HepG2 (cell line): ENCODE results near the gene EMC8. TPM values are rescaled to one million over a fixed set of nuclear protein-coding genes. Genes with fewer than 3 reads are reported as not detected.
A peak's percentile ranks its signal among the peaks of the same experiment; 100 is the strongest.

Experiments
- ATF1 ChIP-seq: IDR thresholded peaks from 2 replicates; pipeline ENCODE4 v1.6.1; 2016; ENCODE audit warnings: mild to moderate bottlenecking, control low read depth
- CREB1 ChIP-seq, 2 experiments: fragments of 450-650 bp in 1 of 2; IDR thresholded peaks; 2 replicates each; pipeline ENCODE4 v1.6.1; 2016 to 2017; ENCODE audit warnings: control low read depth in 1 of 2, mild to moderate bottlenecking in 1 of 2, missing compliant biosample characterization in 1 of 2, missing genetic modification characterization in 1 of 2
- GATAD1 ChIP-seq: IDR thresholded peaks from 2 replicates; pipeline ENCODE4 v1.6.1; 2016; ENCODE audit warnings: missing genetic modification reagents, missing compliant biosample characterization
- HDAC1 ChIP-seq: sonication (generic); formaldehyde crosslinking; IDR thresholded peaks from 2 replicates; pipeline ENCODE4 v1.5.1; 2020; ENCODE audit warnings: mild to moderate bottlenecking, missing genetic modification reagents
- IRX3 ChIP-seq: sonication (generic); formaldehyde crosslinking; IDR thresholded peaks from 2 replicates; pipeline ENCODE4 v1.8.1; 2023; ENCODE audit warnings: mild to moderate bottlenecking, low read depth, missing genetic modification reagents, borderline replicate concordance
- KDM5A ChIP-seq: fragments of 200-600 bp; sonication (generic); IDR thresholded peaks from 2 replicates; pipeline ENCODE4 v1.7.0; 2018; ENCODE audit warnings: antibody characterized with exemption, mild to moderate bottlenecking, low read length, borderline replicate concordance
- MED8 ChIP-seq: sonication (generic); formaldehyde crosslinking; IDR thresholded peaks from 2 replicates; pipeline ENCODE4 v1.8.1; 2023; ENCODE audit warnings: mild to moderate bottlenecking, missing genetic modification reagents; ENCODE audit not compliant: insufficient replicate concordance
- SIX1 ChIP-seq: sonication (generic); formaldehyde crosslinking; IDR thresholded peaks from 2 replicates; pipeline ENCODE4 v1.4.0; 2020; ENCODE audit warnings: missing genetic modification reagents, borderline replicate concordance
- SRY ChIP-seq: sonication (generic); formaldehyde crosslinking; IDR thresholded peaks from 2 replicates; pipeline ENCODE4 v1.8.0; 2022; ENCODE audit warnings: mild to moderate bottlenecking, missing genetic modification reagents
- THAP11 ChIP-seq: IDR thresholded peaks from 2 replicates; pipeline ENCODE4 v1.6.1; 2016; ENCODE audit warnings: missing biosample characterization, missing genetic modification reagents
- ZBTB8A ChIP-seq: sonication (generic); formaldehyde crosslinking; IDR thresholded peaks from 2 replicates; pipeline ENCODE4 v1.4.0; 2020; ENCODE audit warnings: mild to moderate bottlenecking, low read depth, missing genetic modification reagents, borderline replicate concordance
- ZNF570 ChIP-seq: sonication (generic); formaldehyde crosslinking; IDR thresholded peaks from 2 replicates; pipeline ENCODE4 v1.4.0; 2020; ENCODE audit warnings: mild to moderate bottlenecking, missing genetic modification reagents, borderline replicate concordance
- ZNF747 ChIP-seq: sonication (generic); formaldehyde crosslinking; IDR thresholded peaks from 2 replicates; pipeline ENCODE4 v1.8.1; 2023; ENCODE audit warnings: missing genetic modification reagents, mild to moderate bottlenecking, borderline replicate concordance
- ZSCAN29 ChIP-seq: sonication (generic); formaldehyde crosslinking; conservative IDR thresholded peaks from 2 replicates; pipeline ENCODE4 v1.4.0; 2020; ENCODE audit warnings: mild to moderate bottlenecking, missing genetic modification reagents
- polyA plus RNA-seq, 8 experiments: library from polyadenylated mRNA; depleted of rRNA in 3 of 8; stranded (reverse) in 7 of 8; unstranded in 1 of 8; fragments of >200 nt; fragmentation: Illumina TruSeq in 4 of 8; extraction: Trizol in 4 of 8; gene quantifications; 2 replicates each; pipeline versions ENCODE4 v1.2.1 to v1.2.3, GENCODE V29; 2011 to 2016; ENCODE audit warnings: low read depth in 4 of 8, missing spikeins in 1 of 8, mixed read lengths in 1 of 8; ENCODE audit not compliant: insufficient read depth in 1 of 8
- total RNA-seq, 5 experiments: library from RNA; depleted of rRNA; stranded (reverse); fragments of >200 nt; fragmentation: Illumina TruSeq; extraction: Trizol; gene quantifications; 2 replicates each; pipeline ENCODE4 v1.2.3, GENCODE V29; 2016; ENCODE audit warnings: low read depth in 1 of 5
- TF ChIP-seq, protein P1 (sequence below): IDR thresholded peaks from 2 replicates; pipeline ENCODE4 v1.6.1; 2016; ENCODE audit warnings: missing compliant biosample characterization, missing genetic modification reagents, borderline replicate concordance
- TF ChIP-seq, protein P2 (sequence below): sonication (generic); formaldehyde crosslinking; IDR thresholded peaks from 2 replicates; pipeline ENCODE4 v1.4.0; 2020; ENCODE audit warnings: missing genetic modification reagents
- TF ChIP-seq, protein P3 (sequence below): IDR thresholded peaks from 2 replicates; pipeline ENCODE4 v1.6.1; 2018; ENCODE audit warnings: missing genetic modification reagents
- TF ChIP-seq, protein P4 (sequence below): sonication (generic); formaldehyde crosslinking; IDR thresholded peaks from 2 replicates; pipeline ENCODE4 v1.8.0; 2022; ENCODE audit warnings: mild to moderate bottlenecking, missing genetic modification reagents, moderate library complexity
- TF ChIP-seq, protein P5 (sequence below): IDR thresholded peaks from 2 replicates; pipeline ENCODE4 v1.6.1; 2012; ENCODE audit warnings: inconsistent platforms
- TF ChIP-seq, protein P6 (sequence below): sonication (generic); formaldehyde crosslinking; IDR thresholded peaks from 2 replicates; pipeline ENCODE4 v1.4.0; 2020; ENCODE audit warnings: missing genetic modification reagents

EMC8 gene
- total and polyA plus RNA-seq, 2 of the 13 experiments (the other 11 are each of a cell fraction or from before 2014, with no cell fraction given): 55.0 to 76.0 TPM

DNA sequence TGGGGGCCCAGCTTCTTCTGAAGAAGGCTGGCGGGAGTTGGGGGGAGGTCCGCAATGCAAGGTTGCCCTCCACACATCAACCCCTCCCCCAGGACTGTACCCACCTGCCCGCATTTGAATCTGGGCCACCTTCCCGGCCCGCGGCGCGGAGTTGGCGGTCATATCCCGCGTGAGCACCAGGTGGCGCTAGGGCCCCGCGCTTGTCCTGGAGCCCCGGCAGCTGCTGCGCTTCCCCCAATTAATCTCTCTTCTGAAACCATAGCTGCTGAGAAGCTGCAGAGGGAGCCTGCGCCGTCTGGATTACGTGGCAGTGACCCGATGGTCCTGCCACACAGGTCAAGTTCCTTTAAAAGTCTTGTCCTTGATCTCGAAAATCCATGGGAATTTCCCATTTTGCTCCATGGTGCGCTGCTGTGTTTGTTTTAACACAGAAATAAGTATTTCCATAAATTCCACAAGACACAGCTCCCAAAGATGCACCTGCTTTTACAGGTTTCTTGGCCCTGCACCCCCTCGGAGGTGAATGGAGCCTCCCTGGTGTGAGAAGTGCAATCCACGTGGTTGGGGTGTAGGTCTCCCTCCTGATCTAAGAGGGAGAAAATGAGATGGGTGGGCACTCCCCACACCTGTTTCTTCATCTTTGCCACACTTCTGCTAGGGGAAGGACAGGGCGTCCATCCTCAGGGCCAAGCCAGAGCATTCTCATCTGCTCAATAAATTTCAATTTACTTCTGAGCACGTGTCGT is 22.2 kb upstream of the EMC8 start (continued):
- TF ChIP-seq, protein P1, sequence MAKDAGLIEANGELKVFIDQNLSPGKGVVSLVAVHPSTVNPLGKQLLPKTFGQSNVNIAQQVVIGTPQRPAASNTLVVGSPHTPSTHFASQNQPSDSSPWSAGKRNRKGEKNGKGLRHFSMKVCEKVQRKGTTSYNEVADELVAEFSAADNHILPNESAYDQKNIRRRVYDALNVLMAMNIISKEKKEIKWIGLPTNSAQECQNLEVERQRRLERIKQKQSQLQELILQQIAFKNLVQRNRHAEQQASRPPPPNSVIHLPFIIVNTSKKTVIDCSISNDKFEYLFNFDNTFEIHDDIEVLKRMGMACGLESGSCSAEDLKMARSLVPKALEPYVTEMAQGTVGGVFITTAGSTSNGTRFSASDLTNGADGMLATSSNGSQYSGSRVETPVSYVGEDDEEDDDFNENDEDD: peak; percentile 58; the same call in 1 of the 2 replicates
- TF ChIP-seq HDAC1 (no peak), ZSCAN29 (no peak), CREB1 (IDR thresholded peaks at IDR 0.05) (no peak), CREB1 (CRISPR knock-in tag; IDR thresholded peaks at IDR 0.05) (no peak), KDM5A (no peak), ATF1 (no peak), IRX3 (CRISPR knock-in tag) (no peak), THAP11 (CRISPR knock-in tag) (peak; percentile 42; the same call in 1 of the 2 replicates), SRY (no peak), ZNF570 (CRISPR knock-in tag) (no peak), GATAD1 (0 out of 2 replicates have a peak, but pooled peaks have one; percentile 32), SIX1 (CRISPR knock-in tag) (no peak; the same call in 1 of the 2 replicates), ZBTB8A (CRISPR knock-in tag) (no peak), MED8 (no peak), ZNF747 (CRISPR knock-in tag) (no peak)
- TF ChIP-seq, protein P2, sequence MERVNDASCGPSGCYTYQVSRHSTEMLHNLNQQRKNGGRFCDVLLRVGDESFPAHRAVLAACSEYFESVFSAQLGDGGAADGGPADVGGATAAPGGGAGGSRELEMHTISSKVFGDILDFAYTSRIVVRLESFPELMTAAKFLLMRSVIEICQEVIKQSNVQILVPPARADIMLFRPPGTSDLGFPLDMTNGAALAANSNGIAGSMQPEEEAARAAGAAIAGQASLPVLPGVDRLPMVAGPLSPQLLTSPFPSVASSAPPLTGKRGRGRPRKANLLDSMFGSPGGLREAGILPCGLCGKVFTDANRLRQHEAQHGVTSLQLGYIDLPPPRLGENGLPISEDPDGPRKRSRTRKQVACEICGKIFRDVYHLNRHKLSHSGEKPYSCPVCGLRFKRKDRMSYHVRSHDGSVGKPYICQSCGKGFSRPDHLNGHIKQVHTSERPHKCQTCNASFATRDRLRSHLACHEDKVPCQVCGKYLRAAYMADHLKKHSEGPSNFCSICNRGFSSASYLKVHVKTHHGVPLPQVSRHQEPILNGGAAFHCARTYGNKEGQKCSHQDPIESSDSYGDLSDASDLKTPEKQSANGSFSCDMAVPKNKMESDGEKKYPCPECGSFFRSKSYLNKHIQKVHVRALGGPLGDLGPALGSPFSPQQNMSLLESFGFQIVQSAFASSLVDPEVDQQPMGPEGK (CRISPR knock-in tag): no peak; the same call in 1 of the 2 replicates
- TF ChIP-seq, protein P3, sequence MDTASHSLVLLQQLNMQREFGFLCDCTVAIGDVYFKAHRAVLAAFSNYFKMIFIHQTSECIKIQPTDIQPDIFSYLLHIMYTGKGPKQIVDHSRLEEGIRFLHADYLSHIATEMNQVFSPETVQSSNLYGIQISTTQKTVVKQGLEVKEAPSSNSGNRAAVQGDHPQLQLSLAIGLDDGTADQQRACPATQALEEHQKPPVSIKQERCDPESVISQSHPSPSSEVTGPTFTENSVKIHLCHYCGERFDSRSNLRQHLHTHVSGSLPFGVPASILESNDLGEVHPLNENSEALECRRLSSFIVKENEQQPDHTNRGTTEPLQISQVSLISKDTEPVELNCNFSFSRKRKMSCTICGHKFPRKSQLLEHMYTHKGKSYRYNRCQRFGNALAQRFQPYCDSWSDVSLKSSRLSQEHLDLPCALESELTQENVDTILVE (CRISPR knock-in tag): no peak
- TF ChIP-seq, protein P4, sequence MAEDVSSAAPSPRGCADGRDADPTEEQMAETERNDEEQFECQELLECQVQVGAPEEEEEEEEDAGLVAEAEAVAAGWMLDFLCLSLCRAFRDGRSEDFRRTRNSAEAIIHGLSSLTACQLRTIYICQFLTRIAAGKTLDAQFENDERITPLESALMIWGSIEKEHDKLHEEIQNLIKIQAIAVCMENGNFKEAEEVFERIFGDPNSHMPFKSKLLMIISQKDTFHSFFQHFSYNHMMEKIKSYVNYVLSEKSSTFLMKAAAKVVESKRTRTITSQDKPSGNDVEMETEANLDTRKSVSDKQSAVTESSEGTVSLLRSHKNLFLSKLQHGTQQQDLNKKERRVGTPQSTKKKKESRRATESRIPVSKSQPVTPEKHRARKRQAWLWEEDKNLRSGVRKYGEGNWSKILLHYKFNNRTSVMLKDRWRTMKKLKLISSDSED (CRISPR knock-in tag): no peak
- TF ChIP-seq, protein P5, sequence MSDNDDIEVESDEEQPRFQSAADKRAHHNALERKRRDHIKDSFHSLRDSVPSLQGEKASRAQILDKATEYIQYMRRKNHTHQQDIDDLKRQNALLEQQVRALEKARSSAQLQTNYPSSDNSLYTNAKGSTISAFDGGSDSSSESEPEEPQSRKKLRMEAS: no peak; the same call in 1 of the 2 replicates
- TF ChIP-seq, protein P6, sequence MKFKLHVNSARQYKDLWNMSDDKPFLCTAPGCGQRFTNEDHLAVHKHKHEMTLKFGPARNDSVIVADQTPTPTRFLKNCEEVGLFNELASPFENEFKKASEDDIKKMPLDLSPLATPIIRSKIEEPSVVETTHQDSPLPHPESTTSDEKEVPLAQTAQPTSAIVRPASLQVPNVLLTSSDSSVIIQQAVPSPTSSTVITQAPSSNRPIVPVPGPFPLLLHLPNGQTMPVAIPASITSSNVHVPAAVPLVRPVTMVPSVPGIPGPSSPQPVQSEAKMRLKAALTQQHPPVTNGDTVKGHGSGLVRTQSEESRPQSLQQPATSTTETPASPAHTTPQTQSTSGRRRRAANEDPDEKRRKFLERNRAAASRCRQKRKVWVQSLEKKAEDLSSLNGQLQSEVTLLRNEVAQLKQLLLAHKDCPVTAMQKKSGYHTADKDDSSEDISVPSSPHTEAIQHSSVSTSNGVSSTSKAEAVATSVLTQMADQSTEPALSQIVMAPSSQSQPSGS (CRISPR knock-in tag): no peak
